ENCODE measurements around the gene WIZ.
A peak's percentile ranks its signal among the peaks of the same experiment; 100 is the strongest.

The WIZ gene

DNA sequence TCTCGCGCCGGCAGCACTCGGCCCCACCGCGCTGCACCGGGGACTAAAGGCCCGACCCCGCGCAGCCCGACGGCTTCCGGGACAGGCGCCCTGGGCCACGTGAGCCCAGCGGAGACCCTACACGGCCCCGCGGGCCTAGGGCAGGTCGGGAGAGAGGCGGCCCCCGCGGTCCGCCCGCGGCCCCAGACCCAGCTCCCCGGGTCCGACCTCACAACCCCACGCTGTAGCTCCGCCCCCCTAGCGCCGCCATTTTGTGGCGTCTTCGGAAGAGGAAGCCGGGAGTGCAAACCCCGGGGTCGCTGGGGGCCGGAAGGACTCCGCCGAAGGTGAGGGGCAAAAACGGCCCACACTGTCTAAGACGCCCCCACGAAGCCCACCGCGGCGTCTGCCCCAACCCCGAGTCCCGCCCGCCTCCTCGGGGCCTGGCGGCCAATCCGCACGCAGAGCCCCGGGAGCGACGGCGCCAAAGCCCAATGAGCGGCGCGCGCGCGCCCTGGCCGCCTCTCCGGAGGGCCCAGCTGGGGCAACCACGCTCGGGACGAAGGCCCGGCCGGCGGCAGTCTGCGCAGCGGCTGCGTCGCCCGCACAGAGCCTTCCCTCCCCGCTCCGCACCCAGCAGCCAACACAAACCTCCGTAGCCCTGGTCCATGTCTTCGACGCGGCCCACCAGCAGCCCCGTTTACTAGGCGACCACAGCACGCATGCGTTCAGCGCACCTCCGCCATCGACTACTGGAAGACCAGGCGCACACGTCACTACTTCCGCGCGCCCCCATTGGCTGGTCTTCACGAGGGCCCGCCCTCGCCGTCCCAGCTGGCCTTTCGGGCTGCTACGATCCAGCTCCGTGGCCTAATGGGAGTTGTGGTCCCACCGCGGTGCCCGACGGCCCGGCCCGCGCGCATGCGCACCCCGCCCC, 70.4 kb downstream of the WIZ start, which contains the start of gene AKAP8:
AKAP8 (minus strand) TSS at position 705 of the 916 bp plus-strand sequence; CDS start at position 649, 56 bp downstream.
- Histone ChIP-seq H2BK5ac (ENCODE audit: low read length) (peak within 1 kb of the TSS; percentile 82), H3K4me1 (ENCODE audit: control insufficient read depth, low read depth, low read length) (peaks cover 3% of the 10 kb centered on the region), H2BK120ac (ENCODE audit: low read depth, low read length) (no peak within 1 kb of the TSS), H3K79me2 (ENCODE audit: control insufficient read depth, insufficient read depth, low read length) (peaks cover 43% of the 10 kb centered on the region), H3K79me1 (ENCODE audit: low read length) (peaks cover 7% of the 10 kb centered on the region), H2BK15ac (replicated peaks; ENCODE audit: low read depth) (no peak within 1 kb of the TSS), H3K56ac (ENCODE audit: low read length) (peak within 1 kb of the TSS; percentile 100), H3K27ac (ENCODE audit: low read depth, low read length) (peak within 1 kb of the TSS; percentile 89), H3K23ac (ENCODE audit: low read length) (no peak within 1 kb of the TSS), H3K4me3 (ENCODE audit: low read length) (peak within 1 kb of the TSS; percentile 94), H3K4ac (ENCODE audit: low read depth, low read length) (peak within 1 kb of the TSS; percentile 86), H3K9ac (ENCODE audit: low read length) (peak within 1 kb of the TSS; percentile 92), H3K27me3 (ENCODE audit: insufficient read depth, low read length, poor library complexity) (no peaks in the 10 kb centered on the region), H3K36me3 (ENCODE audit: control insufficient read depth, insufficient read depth, low read length) (no peaks in the 10 kb centered on the region), H3K18ac (ENCODE audit: low read length) (peak within 1 kb of the TSS; percentile 82), H4K5ac (ENCODE audit: low read length) (no peak within 1 kb of the TSS), H3K4me2 (ENCODE audit: low read length) (peak within 1 kb of the TSS; percentile 98), H2AK5ac (ENCODE audit: low read length) (peak within 1 kb of the TSS; percentile 64), H4K8ac (ENCODE audit: low read depth, low read length) (no peak within 1 kb of the TSS)
- DNase-seq, result peak; percentile 99
- no CpG with 5 or more reads among the region's 111 CpGs for WGBS (ENCODE audit: extremely low coverage, insufficient coverage, low lambda C conversion rate)

- H4K5ac ChIP-seq (ENCODE audit: low read length), result no peak overlapping the region
- no peaks in the 10 kb centered on the region for H3K27me3 ChIP-seq (ENCODE audit: insufficient read depth, low read length, poor library complexity)
- no peak overlapping the region for H2BK120ac ChIP-seq (ENCODE audit: low read depth, low read length)
- H3K79me2 ChIP-seq (ENCODE audit: control insufficient read depth, insufficient read depth, low read length), result peaks cover 50% of the 10 kb centered on the region
- H3K4me2 ChIP-seq (ENCODE audit: low read length), result peak overlapping the region; percentile 98
- no peak overlapping the region for H2BK5ac ChIP-seq (ENCODE audit: low read length)
- H3K27ac ChIP-seq (ENCODE audit: low read depth, low read length), result peak overlapping the region; percentile 89
- H3K23ac ChIP-seq (ENCODE audit: low read length), result no peak overlapping the region
- H3K56ac ChIP-seq (ENCODE audit: low read length), result peak overlapping the region; percentile 100
- H3K4me1 ChIP-seq (ENCODE audit: control insufficient read depth, low read depth, low read length), result peaks cover 3% of the 10 kb centered on the region
- no peaks in the 10 kb centered on the region for H3K36me3 ChIP-seq (ENCODE audit: control insufficient read depth, insufficient read depth, low read length)
- no peak overlapping the region for H2BK15ac ChIP-seq (replicated peaks; ENCODE audit: low read depth)
- no CpG with 5 or more reads among the region's 22 CpGs for WGBS (ENCODE audit: extremely low coverage, insufficient coverage, low lambda C conversion rate)
- peak overlapping the region; percentile 94 for H3K4me3 ChIP-seq (ENCODE audit: low read length)
- peak overlapping the region; percentile 82 for H3K18ac ChIP-seq (ENCODE audit: low read length)
- peak overlapping the region; percentile 90 for H3K9ac ChIP-seq (ENCODE audit: low read length)
- peak overlapping the region; percentile 64 for H3K4ac ChIP-seq (ENCODE audit: low read depth, low read length)
- H2AK5ac ChIP-seq (ENCODE audit: low read length), result peak overlapping the region; percentile 64
- H4K8ac ChIP-seq (ENCODE audit: low read depth, low read length), result no peak overlapping the region
- peak; percentile 69 for DNase-seq
- peaks cover 7% of the 10 kb centered on the region for H3K79me1 ChIP-seq (ENCODE audit: low read length)
Measured at GRCh38 chr19:15378534-15379082, 71.1 kb downstream of the WIZ start.

DNA sequence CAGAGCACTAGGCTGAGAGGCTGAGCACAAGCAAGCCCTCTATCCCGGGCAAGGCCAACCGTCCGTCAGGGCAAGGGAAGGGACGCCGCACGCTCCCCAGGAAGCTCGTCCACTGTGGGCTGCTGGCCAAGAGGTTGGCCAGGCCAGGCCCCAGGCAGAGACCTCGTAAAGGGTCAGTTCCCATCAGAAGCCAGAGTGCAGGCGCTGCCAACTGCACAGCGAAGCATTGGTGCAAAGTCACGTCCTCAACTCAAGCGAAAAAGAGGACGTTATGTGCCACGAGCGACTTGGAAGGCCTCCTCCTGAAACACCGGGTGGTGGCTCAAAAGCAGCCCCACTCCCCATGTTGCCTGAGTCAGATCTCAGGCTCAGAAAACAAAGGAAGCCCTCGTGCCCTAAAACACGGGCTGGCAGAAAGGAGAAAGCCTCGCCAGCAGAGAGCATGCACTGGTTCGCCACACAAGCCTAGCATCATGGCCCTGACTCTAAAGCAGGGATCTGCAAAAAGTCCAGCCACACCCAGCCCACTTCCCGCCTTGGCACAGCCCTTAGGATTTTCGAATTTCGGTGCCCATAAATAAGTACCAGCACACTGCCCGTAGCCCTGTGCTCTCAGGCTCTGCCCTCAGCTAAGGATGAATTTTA, 74.8 kb downstream of the WIZ start:
- no peak for DNase-seq
- Histone ChIP-seq H4K8ac (ENCODE audit: low read depth, low read length) (no peak overlapping the region), H3K4me3 (ENCODE audit: low read length) (no peak overlapping the region), H3K79me2 (ENCODE audit: control insufficient read depth, insufficient read depth, low read length) (peaks cover 59% of the 10 kb centered on the region), H2BK5ac (ENCODE audit: low read length) (no peak overlapping the region), H3K4me2 (ENCODE audit: low read length) (no peak overlapping the region), H3K23ac (ENCODE audit: low read length) (no peak overlapping the region), H3K4me1 (ENCODE audit: control insufficient read depth, low read depth, low read length) (peaks cover 3% of the 10 kb centered on the region), H2AK5ac (ENCODE audit: low read length) (no peak overlapping the region), H3K79me1 (ENCODE audit: low read length) (peaks cover 15% of the 10 kb centered on the region), H2BK15ac (replicated peaks; ENCODE audit: low read depth) (no peak overlapping the region), H3K18ac (ENCODE audit: low read length) (no peak overlapping the region), H3K27me3 (ENCODE audit: insufficient read depth, low read length, poor library complexity) (no peaks in the 10 kb centered on the region), H3K4ac (ENCODE audit: low read depth, low read length) (no peak overlapping the region), H3K56ac (ENCODE audit: low read length) (no peak overlapping the region), H3K27ac (ENCODE audit: low read depth, low read length) (no peak overlapping the region), H3K36me3 (ENCODE audit: control insufficient read depth, insufficient read depth, low read length) (peaks cover 12% of the 10 kb centered on the region), H3K9ac (ENCODE audit: low read length) (no peak overlapping the region), H4K5ac (ENCODE audit: low read length) (no peak overlapping the region), H2BK120ac (ENCODE audit: low read depth, low read length) (no peak overlapping the region)
- WGBS (ENCODE audit: extremely low coverage, insufficient coverage, low lambda C conversion rate), result no CpG with 5 or more reads among the region's 24 CpGs

GRCh38 chr19:15374105-15374651, 75.6 kb downstream of the WIZ start:
- Histone ChIP-seq H3K4me2 (ENCODE audit: low read length) (no peak overlapping the region), H2BK15ac (replicated peaks; ENCODE audit: low read depth) (no peak overlapping the region), H3K27me3 (ENCODE audit: insufficient read depth, low read length, poor library complexity) (no peaks in the 10 kb centered on the region), H2BK5ac (ENCODE audit: low read length) (no peak overlapping the region), H3K4me3 (ENCODE audit: low read length) (no peak overlapping the region), H3K9ac (ENCODE audit: low read length) (no peak overlapping the region), H3K79me2 (ENCODE audit: control insufficient read depth, insufficient read depth, low read length) (peaks cover 59% of the 10 kb centered on the region), H2BK120ac (ENCODE audit: low read depth, low read length) (no peak overlapping the region), H3K27ac (ENCODE audit: low read depth, low read length) (no peak overlapping the region), H3K23ac (ENCODE audit: low read length) (no peak overlapping the region), H3K79me1 (ENCODE audit: low read length) (peaks cover 15% of the 10 kb centered on the region), H3K4me1 (ENCODE audit: control insufficient read depth, low read depth, low read length) (peaks cover 3% of the 10 kb centered on the region), H4K5ac (ENCODE audit: low read length) (no peak overlapping the region), H3K18ac (ENCODE audit: low read length) (no peak overlapping the region), H3K56ac (ENCODE audit: low read length) (no peak overlapping the region), H4K8ac (ENCODE audit: low read depth, low read length) (no peak overlapping the region), H3K36me3 (ENCODE audit: control insufficient read depth, insufficient read depth, low read length) (peaks cover 12% of the 10 kb centered on the region), H2AK5ac (ENCODE audit: low read length) (no peak overlapping the region), H3K4ac (ENCODE audit: low read depth, low read length) (no peak overlapping the region)
- no peak for DNase-seq
- no CpG with 5 or more reads among the region's 21 CpGs for WGBS (ENCODE audit: extremely low coverage, insufficient coverage, low lambda C conversion rate)

- DNase-seq, result no peak
- Histone ChIP-seq H3K79me1 (ENCODE audit: low read length) (peaks cover 15% of the 10 kb centered on the region), H3K27ac (ENCODE audit: low read depth, low read length) (no peak overlapping the region), H3K18ac (ENCODE audit: low read length) (no peak overlapping the region), H3K56ac (ENCODE audit: low read length) (no peak overlapping the region), H2AK5ac (ENCODE audit: low read length) (no peak overlapping the region), H4K8ac (ENCODE audit: low read depth, low read length) (no peak overlapping the region), H3K4ac (ENCODE audit: low read depth, low read length) (no peak overlapping the region), H4K5ac (ENCODE audit: low read length) (no peak overlapping the region), H3K23ac (ENCODE audit: low read length) (no peak overlapping the region), H3K9ac (ENCODE audit: low read length) (no peak overlapping the region), H2BK5ac (ENCODE audit: low read length) (no peak overlapping the region), H2BK120ac (ENCODE audit: low read depth, low read length) (no peak overlapping the region), H3K79me2 (ENCODE audit: control insufficient read depth, insufficient read depth, low read length) (peaks cover 54% of the 10 kb centered on the region), H3K4me3 (ENCODE audit: low read length) (no peak overlapping the region), H3K27me3 (ENCODE audit: insufficient read depth, low read length, poor library complexity) (no peaks in the 10 kb centered on the region), H3K4me2 (ENCODE audit: low read length) (no peak overlapping the region), H2BK15ac (replicated peaks; ENCODE audit: low read depth) (no peak overlapping the region), H3K36me3 (ENCODE audit: control insufficient read depth, insufficient read depth, low read length) (peaks cover 12% of the 10 kb centered on the region), H3K4me1 (ENCODE audit: control insufficient read depth, low read depth, low read length) (peaks cover 3% of the 10 kb centered on the region)
- WGBS (ENCODE audit: extremely low coverage, insufficient coverage, low lambda C conversion rate), result no CpG with 5 or more reads among the region's 22 CpGs
Measured at GRCh38 chr19:15373644-15374043, 76.1 kb downstream of the WIZ start.

All from mesendoderm (in vitro differentiated cells).